Vagina (tissue), 2 donors: ENCODE data around the gene C1QL1.

ENCODE experiments used
- POLR2A ChIP-seq, 2 donors: fragments of 450-650 bp; IDR thresholded peaks; one replicate each; pipeline ENCODE4 v1.6.1; 2017; ENCODE audit warnings: antibody characterized with exemption in 2 of 2, mild to moderate bottlenecking in 2 of 2, moderate library complexity in 2 of 2
- POLR2AphosphoS5 ChIP-seq, 2 donors: sonication (generic); formaldehyde crosslinking; IDR thresholded peaks; one replicate each; pipeline ENCODE4 v1.9.0; 2017; ENCODE audit warnings: antibody characterized with exemption in 2 of 2, mild to moderate bottlenecking in 2 of 2, low read depth in 1 of 2; ENCODE audit not compliant: insufficient read depth in 1 of 2
- TF ChIP-seq, protein P1 (sequence below), 3 experiments: fragments of 450-650 bp in 2 of 3; fragments of 200-600 bp in 1 of 3; sonication (generic) in 1 of 3; IDR thresholded peaks; one replicate each; pipeline ENCODE4 v1.5.1; 2017 to 2019; ENCODE audit warnings: antibody characterized with exemption in 3 of 3, mild to moderate bottlenecking in 2 of 3, moderate library complexity in 2 of 3

DNA sequence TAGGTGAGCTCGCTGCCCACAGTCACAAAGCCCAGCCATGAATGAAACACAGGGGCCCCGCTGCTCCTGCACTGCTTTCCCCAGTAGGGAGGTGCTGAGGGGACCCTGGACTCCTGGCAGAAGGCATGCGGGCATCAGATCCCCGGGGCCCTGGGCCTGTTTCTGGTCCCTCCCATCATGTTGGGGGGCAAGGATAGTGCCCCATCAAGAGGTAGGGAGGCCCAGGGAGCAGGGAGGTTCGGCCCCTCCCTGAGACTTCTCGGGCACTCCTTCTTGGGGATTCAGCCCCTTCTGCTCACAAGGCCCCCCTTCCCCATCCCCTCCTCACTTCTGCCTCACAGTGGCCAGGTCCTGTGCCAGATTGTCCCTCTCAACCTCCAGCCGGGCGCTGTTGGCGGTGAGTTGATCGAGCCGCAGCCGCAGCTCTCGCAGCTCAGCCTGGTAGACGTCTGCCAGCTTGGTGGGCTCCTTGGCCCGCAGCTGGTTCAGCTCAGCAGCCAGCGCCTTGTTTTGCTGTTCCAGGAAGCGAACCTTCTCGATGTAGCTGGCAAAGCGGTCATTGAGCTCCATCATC, 53.3 kb downstream of the C1QL1 start:
- TF ChIP-seq, protein P1, sequence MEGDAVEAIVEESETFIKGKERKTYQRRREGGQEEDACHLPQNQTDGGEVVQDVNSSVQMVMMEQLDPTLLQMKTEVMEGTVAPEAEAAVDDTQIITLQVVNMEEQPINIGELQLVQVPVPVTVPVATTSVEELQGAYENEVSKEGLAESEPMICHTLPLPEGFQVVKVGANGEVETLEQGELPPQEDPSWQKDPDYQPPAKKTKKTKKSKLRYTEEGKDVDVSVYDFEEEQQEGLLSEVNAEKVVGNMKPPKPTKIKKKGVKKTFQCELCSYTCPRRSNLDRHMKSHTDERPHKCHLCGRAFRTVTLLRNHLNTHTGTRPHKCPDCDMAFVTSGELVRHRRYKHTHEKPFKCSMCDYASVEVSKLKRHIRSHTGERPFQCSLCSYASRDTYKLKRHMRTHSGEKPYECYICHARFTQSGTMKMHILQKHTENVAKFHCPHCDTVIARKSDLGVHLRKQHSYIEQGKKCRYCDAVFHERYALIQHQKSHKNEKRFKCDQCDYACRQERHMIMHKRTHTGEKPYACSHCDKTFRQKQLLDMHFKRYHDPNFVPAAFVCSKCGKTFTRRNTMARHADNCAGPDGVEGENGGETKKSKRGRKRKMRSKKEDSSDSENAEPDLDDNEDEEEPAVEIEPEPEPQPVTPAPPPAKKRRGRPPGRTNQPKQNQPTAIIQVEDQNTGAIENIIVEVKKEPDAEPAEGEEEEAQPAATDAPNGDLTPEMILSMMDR (IDR thresholded peaks at IDR 0.05), result no peak
- TF ChIP-seq POLR2A (IDR thresholded peaks at IDR 0.05) (no peak), POLR2AphosphoS5 (IDR thresholded peaks at IDR 0.05; ENCODE audit: insufficient read depth in 1 of 2, low read depth in 1 of 2) (no peak)
